ENCODE data around the gene LCMT1.

Gene LCMT1

GRCh38 chr16:25110387-25110947 lies 1.1 kb upstream of the LCMT1 start:
- H3K36me3 ChIP-seq (replicated peaks; ENCODE audit: low read depth, low read length), result peaks cover 3% of the 10 kb centered on the region
- peaks cover 42% of the 10 kb centered on the region for H3K79me2 ChIP-seq (ENCODE audit: low read length)
- no peaks in the 10 kb centered on the region for H3K9me3 ChIP-seq (ENCODE audit: insufficient read depth, low read length)
- peak overlapping the region; percentile 94 for H3K9ac ChIP-seq (ENCODE audit: low read length)
- H3K4me1 ChIP-seq (ENCODE audit: low read length), result peaks cover 33% of the 10 kb centered on the region
- no peaks in the 10 kb centered on the region for H4K20me1 ChIP-seq (ENCODE audit: insufficient read depth, low read length)
- peak overlapping the region; percentile 89 for H3K4me2 ChIP-seq (ENCODE audit: low read length)
- H3K4me3 ChIP-seq (ENCODE audit: low read length), result peak overlapping the region; percentile 100
- no peak for TF ChIP-seq EZH2phosphoT487 (IDR thresholded peaks at IDR 0.05; ENCODE audit: low read depth)
- TF ChIP-seq CTCF (IDR thresholded peaks at IDR 0.05; ENCODE audit: low read depth, low read length), result no peak
- H3K27me3 ChIP-seq (ENCODE audit: low read depth, low read length), result no peaks in the 10 kb centered on the region
- peak overlapping the region; percentile 83 for H3K27ac ChIP-seq (ENCODE audit: low read length)
- H2AFZ ChIP-seq (ENCODE audit: low read depth, low read length), result peak overlapping the region; percentile 78

DNA sequence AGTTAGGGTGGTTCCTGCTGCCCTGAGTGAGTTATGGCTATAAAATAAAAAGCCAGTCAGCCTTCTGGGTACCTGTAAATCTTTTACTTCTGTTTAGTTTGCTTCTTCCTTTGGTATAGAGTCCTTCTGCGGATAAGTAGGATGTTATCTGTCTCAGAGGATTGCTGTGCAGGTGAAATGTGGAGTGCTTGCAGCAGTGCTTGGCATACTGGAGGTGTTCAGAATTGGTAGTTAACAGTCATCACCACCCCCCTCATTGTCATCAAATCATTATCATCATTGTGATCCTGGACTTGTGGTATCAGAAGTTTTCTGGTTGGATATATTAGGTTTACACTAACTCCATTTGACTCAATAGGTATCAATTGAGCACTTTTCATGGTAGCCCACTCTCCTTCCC lies 2.6 kb downstream of the LCMT1 start:
- peaks cover 11% of the 10 kb centered on the region for H3K4me1 ChIP-seq (ENCODE audit: low read length)
- no peak overlapping the region for H2AFZ ChIP-seq (ENCODE audit: low read depth, low read length)
- no peaks in the 10 kb centered on the region for H4K20me1 ChIP-seq (ENCODE audit: insufficient read depth, low read length)
- TF ChIP-seq EZH2phosphoT487 (IDR thresholded peaks at IDR 0.05; ENCODE audit: low read depth) (no peak), CTCF (IDR thresholded peaks at IDR 0.05; ENCODE audit: low read depth, low read length) (no peak)
- H3K27ac ChIP-seq (ENCODE audit: low read length), result no peak overlapping the region
- no peak overlapping the region for H3K4me2 ChIP-seq (ENCODE audit: low read length)
- no peak overlapping the region for H3K4me3 ChIP-seq (ENCODE audit: low read length)
- peaks cover 34% of the 10 kb centered on the region for H3K79me2 ChIP-seq (ENCODE audit: low read length)
- peaks cover 3% of the 10 kb centered on the region for H3K36me3 ChIP-seq (replicated peaks; ENCODE audit: low read depth, low read length)
- H3K27me3 ChIP-seq (ENCODE audit: low read depth, low read length), result no peaks in the 10 kb centered on the region
- H3K9ac ChIP-seq (ENCODE audit: low read length), result no peak overlapping the region
- H3K9me3 ChIP-seq (ENCODE audit: insufficient read depth, low read length), result no peaks in the 10 kb centered on the region

- 0 out of 2 replicates have a peak, but pooled peaks cover under 1% of the 10 kb centered on the region for H3K4me1 ChIP-seq (ENCODE audit: low read length)
- H4K20me1 ChIP-seq (ENCODE audit: insufficient read depth, low read length), result no peaks in the 10 kb centered on the region
- H3K27ac ChIP-seq (ENCODE audit: low read length), result no peak overlapping the region
- H3K9ac ChIP-seq (ENCODE audit: low read length), result no peak overlapping the region
- no peak overlapping the region for H3K4me2 ChIP-seq (ENCODE audit: low read length)
- H3K36me3 ChIP-seq (replicated peaks; ENCODE audit: low read depth, low read length), result peaks cover 3% of the 10 kb centered on the region
- H3K27me3 ChIP-seq (ENCODE audit: low read depth, low read length), result no peaks in the 10 kb centered on the region
- H3K9me3 ChIP-seq (ENCODE audit: insufficient read depth, low read length), result no peaks in the 10 kb centered on the region
- peaks cover 11% of the 10 kb centered on the region; the same call in 1 of the 2 replicates for H3K79me2 ChIP-seq (ENCODE audit: low read length)
- no peak overlapping the region for H2AFZ ChIP-seq (ENCODE audit: low read depth, low read length)
- no peak overlapping the region for H3K4me3 ChIP-seq (ENCODE audit: low read length)
- no peak for TF ChIP-seq CTCF (IDR thresholded peaks at IDR 0.05; ENCODE audit: low read depth, low read length)
- no peak for TF ChIP-seq EZH2phosphoT487 (IDR thresholded peaks at IDR 0.05; ENCODE audit: low read depth)
Observed at GRCh38 chr16:25118851-25119578, 7.5 kb downstream of the LCMT1 start.

- Histone ChIP-seq H3K27me3 (ENCODE audit: low read depth, low read length) (no peaks in the 10 kb centered on the region), H4K20me1 (ENCODE audit: insufficient read depth, low read length) (no peaks in the 10 kb centered on the region), H3K79me2 (ENCODE audit: low read length) (peaks cover 5% of the 10 kb centered on the region; the same call in 1 of the 2 replicates), H3K4me1 (ENCODE audit: low read length) (peaks cover 14% of the 10 kb centered on the region), H3K9me3 (ENCODE audit: insufficient read depth, low read length) (no peaks in the 10 kb centered on the region), H3K4me2 (ENCODE audit: low read length) (no peak overlapping the region), H2AFZ (ENCODE audit: low read depth, low read length) (no peak overlapping the region), H3K4me3 (ENCODE audit: low read length) (no peak overlapping the region), H3K36me3 (replicated peaks; ENCODE audit: low read depth, low read length) (no peaks in the 10 kb centered on the region), H3K27ac (ENCODE audit: low read length) (no peak overlapping the region), H3K9ac (ENCODE audit: low read length) (no peak overlapping the region)
- no peak for TF ChIP-seq CTCF (IDR thresholded peaks at IDR 0.05; ENCODE audit: low read depth, low read length)
- no peak for TF ChIP-seq EZH2phosphoT487 (IDR thresholded peaks at IDR 0.05; ENCODE audit: low read depth)
Observed at GRCh38 chr16:25121824-25122600, 10.5 kb downstream of the LCMT1 start.

All from OCI-LY3 (cell line).